GM18505 (cell line): ENCODE measurements around the gene ZNF507.

Source experiments
- ATAC-seq: cut with Tn5 transposase; IDR thresholded peaks from one replicate; pipeline ENCODE4 v1.9.1; 2021; ENCODE audit not compliant: unreplicated experiment
- POLR2A ChIP-seq: IDR thresholded peaks from 4 replicates; pipeline ENCODE4 v1.6.1; 2011; ENCODE audit warnings: borderline replicate concordance; ENCODE audit not compliant: insufficient read depth, insufficient read length; ENCODE audit errors: extremely low read depth

The ZNF507 gene

DNA sequence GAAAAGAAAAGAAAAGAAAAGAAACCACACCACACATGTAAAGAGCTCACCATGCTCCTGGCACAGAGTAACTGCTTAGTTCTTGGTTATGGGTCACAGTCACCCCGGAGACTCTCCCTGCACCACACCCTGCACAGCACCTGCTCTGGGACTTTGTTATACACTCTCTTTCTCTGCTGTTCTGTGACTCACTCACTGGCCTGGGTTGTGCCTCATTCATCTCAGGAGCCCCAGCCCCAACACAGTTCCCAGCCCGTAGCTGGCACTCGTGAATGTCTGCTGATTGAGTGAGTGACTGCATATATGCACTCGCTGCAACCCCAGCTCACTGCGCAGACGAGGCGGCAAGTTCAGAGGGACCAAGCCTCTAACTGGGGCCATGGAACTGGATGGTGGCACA is 22.9 kb upstream of the ZNF507 start:
- ATAC-seq: no peak
- TF ChIP-seq POLR2A: no peak

DNA sequence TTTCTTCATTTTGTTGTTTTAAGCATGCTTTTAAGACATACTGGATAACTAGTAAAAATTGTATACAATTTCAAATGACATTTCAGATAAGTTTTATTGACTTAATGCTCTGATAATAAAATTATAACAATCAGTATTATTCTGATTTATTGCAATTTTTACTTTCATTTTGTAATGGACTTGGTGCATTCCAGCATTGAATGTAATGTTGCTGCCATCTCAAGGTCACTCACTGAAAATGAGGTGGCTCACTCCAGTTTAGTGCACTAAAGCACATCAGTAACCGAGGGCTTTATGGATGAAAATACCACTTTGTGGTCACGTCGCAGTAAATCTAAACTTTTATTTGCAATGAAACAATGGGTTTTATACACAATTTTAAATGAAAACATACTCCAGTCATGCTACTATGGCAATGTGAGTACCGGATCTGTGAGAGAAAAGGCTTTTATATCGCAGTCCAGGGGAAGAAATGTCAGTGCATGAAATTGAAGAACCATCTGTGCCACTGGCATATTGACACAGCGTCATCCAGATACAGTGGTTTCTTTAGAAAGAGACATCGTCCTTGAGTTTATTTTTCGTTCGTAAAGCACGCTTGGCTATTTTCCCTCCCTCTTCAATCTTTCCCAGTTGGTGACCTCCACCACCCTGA is 20.7 kb upstream of the ZNF507 start:
- no peak for ATAC-seq
- TF ChIP-seq POLR2A: no peak

DNA sequence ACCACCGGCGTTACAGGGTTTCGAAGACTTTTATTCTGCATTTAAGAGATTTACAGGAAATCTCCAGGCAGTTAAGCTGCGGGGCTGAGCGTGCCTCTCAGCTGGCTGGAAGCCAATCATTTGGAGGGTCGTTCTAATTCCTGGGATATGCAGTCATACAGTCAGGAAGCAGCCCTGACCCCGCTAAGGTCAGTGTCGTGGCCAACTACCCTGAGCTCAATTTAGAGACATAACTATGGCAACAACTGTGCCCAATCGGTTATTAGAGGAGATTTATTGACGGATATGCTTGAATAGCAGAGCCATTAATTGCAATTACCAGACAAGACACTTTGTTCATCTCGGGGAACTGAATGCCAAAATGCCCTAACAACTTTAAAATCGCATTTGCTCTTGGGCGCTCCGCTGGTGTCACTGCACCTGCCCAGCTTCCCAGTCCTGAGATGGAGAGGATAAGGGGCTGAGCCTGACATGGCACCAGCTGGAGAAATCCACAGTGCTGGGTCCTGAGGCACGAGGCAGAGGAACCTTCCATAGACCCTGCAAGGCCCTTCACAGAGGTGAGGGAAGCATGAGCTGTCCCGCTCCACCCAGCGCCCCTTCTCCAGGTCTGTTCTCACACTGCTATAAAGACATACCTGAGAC is 15.1 kb upstream of the ZNF507 start:
- ATAC-seq: no peak
- no peak for TF ChIP-seq POLR2A

DNA sequence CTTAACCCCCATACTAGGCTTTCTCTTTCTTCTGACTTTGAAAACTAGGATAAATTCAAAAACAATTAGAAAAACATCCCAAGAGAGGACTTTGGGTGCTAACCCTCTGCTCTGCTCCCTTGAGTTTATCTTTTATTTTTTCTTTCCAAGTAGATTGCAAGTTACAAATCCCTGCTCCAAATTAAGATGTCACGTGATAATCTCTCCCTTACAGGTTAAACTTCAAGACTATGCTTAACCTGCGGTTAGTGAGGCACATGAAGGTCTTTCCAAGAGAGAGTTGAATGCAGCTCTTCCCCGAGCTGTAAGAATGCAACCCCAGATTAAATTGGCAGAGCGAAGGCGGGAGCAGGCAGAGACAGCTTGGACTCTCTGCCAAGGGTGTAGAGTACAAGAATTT is 12.2 kb upstream of the ZNF507 start:
- no peak for ATAC-seq
- TF ChIP-seq POLR2A: no peak

DNA sequence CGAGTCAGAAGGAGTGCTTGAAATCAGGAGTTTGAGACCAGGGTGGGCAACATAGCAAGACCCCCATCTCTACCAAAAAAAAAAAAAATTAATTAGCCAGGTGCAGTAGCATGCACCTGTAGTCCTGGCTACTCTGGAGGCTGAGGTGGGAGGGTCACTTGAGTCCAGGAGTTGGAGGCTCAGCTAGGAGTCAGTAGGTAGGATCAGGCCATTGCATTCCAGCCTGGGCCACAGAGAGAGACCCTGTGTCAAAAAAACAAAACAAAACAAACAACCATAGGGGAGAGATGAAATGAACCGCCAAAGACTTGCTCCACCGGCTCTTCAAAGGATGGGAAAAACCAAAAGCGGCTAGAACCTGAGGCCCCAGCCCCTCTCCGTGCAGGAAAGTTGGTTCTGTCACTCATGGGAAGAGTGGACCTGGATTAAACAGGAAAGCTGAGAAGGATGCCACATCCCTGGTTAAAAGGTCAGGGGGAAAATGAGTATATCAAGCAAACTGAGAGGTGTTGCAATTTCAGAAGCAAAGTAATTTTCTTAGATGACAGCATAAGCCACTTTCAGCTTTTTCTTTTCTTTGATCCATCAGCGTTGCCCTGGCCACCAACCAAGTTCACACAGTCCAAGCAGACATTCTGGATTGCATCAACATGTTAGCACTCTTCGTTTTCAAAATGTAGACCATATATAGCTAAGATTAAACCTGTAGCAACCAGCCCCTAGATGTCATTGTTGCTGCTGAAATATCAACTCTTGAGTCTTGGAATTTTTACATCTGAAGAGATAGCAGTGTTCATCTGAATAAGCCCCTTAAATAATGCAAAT is 8.9 kb upstream of the ZNF507 start:
- no peak for ATAC-seq
- no peak for TF ChIP-seq POLR2A

DNA sequence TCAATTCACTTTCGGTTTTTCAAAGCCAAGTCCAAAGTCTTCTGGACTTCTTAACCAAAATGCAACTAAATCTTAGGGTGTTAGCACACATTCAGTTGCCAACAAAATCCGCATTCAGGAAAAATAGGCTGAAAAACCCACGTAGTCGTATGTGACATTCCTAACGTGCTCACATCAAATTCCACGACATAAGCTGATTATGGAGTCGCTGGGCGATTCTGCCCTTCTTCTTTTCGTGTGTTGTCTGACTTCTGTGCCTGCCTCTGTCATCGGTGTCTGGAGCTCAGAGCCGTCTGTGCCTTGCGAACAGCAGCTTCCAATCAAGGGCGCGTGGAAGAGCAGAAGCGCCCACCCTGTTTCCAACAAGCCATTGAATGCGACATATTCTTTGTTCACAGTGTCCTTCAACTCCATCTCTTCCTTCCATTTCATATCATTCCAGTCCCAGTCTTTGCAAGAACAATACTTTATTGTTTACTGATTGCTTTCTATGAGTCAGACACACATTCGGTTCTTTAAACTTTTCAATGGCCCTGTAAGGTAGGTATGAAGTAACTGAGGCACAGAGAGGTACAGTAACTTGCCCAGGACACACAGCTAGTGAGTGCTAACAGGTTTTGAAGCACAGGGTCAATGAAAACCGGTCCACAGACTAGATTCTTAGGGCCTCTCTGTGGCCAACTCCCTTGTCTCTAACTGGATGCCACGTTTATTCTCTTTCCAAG is 8.2 kb upstream of the ZNF507 start:
- ATAC-seq: no peak
- TF ChIP-seq POLR2A: no peak

DNA sequence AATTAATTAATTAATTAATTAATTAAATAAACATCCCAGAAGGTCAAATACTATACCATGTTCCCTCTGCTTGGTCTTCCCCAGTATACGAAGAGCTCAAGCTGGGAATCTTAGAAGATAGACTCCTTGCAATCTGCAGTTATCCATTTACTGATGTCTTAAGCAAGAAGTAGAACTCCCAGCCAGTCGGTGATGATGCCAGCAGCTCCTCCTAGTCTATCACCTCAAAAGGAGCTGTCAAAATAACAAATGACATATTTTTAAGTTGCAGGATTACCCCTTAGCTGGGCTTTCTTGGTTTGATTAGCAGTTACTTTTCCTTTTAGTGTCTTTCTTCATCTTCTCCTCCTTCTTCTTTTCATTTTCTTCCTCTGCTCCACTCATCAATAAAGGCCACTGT is 6.0 kb upstream of the ZNF507 start:
- no peak for ATAC-seq
- TF ChIP-seq POLR2A: no peak

DNA sequence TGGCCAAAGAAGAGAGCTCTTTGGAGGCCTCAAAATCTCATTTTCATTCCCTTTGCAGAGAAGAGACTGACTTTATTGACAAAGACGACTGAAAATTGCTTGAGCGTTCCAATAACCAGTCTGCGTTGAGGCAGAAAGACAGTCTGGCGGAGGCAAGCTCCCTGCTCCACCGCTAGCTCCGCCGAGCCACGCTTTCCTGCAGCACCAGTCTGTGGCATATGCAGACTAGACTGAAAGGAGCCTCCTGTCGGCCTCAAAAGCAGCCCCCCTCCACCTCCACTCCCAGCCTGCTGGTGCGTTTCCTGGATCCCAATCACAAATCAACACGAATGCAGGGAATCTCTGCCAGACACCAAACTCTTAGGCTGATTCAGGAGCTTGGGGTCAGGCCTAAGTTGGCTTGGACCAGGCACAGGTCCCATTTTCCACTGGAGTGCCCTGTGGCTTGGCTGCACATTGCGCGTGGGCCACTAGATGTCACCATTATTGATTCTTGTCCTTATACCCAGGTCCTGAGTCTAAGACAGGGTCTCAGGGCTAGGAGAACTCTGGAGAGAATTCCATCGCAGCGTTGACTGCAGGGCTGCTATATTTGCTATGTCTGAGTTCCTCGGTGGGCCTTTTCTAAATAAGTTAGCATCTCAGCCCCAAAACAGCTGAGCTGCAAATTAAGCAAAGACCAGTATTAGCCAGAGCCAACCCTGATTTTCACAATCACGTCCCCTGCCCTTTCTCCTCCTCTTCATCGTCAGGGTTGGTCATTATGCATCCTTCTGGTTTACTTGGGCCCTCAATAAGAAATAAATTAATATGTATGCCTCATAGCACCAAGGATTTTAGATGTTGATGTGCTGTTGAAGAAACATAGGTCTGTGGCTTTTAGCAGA is 5.2 kb upstream of the ZNF507 start:
- no peak for ATAC-seq
- TF ChIP-seq POLR2A: no peak

DNA sequence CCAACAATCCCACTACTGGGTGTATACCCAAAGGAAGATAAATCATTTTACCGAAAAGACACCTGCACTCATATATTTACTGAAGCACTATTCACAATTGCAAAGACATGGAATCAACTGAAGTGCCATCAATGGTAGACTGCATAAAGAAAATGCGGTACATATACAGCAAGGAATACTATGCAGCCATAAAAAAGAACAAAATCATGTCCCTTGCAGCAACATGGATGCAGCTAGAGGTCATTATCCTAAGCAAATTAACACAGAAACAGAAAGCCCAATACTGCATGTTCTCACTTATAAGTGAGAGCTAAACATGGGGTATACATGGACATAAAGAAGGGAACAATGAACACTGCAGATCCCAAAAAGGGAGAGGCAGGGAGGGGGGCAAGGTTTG is 2.7 kb upstream of the ZNF507 start:
- ATAC-seq: no peak
- TF ChIP-seq POLR2A: no peak

DNA sequence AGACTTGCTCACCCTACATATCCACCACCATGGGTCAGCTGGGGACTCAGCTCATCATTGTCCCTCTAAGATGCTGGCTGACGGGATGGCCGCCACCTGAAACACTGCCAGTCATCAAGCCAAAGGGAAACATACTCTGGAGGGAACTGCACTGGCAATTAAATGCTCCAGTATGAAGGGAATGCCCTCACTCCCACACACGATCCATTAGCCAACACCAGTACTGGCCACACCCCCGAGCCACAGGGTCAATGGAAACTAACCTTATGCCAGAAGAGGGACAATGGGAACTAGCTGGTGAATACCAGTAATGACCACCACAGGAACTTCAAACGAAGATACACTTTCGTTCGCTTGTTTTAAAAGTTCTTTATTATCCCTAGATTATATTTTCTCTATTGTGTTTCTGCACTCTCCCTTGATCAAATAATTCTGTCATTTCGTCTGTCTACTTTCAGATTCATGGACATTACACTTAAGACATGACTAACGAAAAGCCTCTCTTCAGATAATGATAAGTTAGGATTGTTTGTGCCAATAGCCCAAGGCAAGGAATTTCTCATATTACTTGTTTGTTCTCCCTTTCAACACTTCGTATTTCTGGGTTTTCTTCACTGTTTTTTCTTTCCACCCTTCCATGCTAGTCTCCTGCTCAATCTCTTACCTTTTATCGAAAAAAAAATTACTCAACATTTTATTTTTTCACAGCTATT is 1.7 kb upstream of the ZNF507 start:
- no peak for TF ChIP-seq POLR2A
- ATAC-seq: no peak

DNA sequence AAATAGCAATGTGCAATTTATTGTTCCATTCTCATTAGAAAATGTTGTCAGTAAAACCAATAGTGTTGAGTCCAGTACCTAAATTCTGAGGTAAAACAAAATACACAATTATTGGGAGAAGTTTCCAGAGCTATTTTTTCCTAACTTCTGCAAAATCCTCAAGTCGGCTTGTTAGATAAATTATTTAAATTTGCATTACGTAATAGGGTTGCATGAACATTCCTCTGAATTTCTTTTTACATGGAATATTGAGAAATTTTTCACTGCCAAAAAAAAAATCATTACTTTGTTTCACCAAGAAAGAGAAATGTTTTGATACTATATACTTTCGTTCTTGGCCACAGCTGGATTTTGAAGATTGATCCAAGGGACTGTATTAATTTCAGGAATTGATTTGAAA is 1.5 kb downstream of the ZNF507 start:
- no peak for TF ChIP-seq POLR2A
- no peak for ATAC-seq

DNA sequence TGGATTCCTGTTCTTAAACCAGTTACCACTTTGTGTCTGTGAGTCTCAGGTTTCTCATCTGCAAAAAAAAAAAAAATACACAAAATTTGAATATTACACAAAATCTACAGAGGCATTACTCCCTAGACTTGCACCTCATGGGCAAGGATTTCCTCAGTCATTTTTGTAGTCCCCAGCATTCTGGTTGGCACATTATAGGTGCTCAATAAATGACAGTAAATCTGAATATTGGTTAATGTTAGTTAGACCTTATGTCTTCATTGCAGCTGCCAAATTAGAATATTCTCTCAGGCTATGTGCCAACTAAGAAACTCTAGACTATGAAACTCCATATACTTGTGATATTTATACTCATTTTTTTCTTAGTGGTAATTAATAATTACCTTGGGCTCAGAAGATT is 2.2 kb downstream of the ZNF507 start:
- no peak for ATAC-seq
- no peak for TF ChIP-seq POLR2A

DNA sequence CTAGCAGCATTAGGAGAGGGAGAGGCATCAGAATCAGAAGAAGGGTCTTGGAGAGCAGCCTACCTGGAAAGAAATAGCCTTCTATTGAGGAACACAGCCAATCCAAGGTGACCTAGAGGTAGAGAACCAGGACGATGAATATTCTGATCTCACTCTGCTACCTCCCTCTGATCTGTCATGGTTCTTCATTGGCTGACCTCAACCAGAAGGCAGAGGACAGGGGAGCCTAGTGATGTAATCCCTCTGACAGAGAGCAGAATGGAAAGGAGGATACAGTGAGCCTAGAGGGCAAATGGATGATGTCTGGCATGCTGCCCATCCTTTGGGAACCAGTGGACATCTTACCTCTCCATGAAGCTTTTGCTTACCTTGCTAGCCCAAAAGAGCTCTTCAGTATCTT is 3.6 kb downstream of the ZNF507 start:
- no peak for TF ChIP-seq POLR2A
- no peak for ATAC-seq
